HUDEP-2 (cell line): ENCODE data around the gene ACSL1.

ENCODE experiments used
- DNase-seq, 76 experiments: peaks; one replicate each; lab custom pipeline; 2025; ENCODE audit not compliant: unreplicated experiment in 76 of 76; lab: John Stamatoyannopoulos, UW

The ACSL1 gene

GRCh38 chr4:184825896-184826690 is at the start of gene ACSL1:
Gene ACSL1 (minus strand): TSS chr4:184825968. CDS start chr4:184803514, 22,454 bp downstream.
- DNase-seq, result peak in 70 of 76 experiments; percentile 3 to 79 (median 56)

- DNase-seq, result no peak
Observed at GRCh38 chr4:184873054-184873453, 47.3 kb upstream of the ACSL1 start.

GRCh38 chr4:184870718-184871117 is 45.0 kb upstream of the ACSL1 start:
- no peak for DNase-seq

GRCh38 chr4:184868623-184869022 is 42.9 kb upstream of the ACSL1 start:
- no peak for DNase-seq

GRCh38 chr4:184863916-184864315 is 38.1 kb upstream of the ACSL1 start:
- DNase-seq, result no peak

- DNase-seq, result no peak
Observed at GRCh38 chr4:184861047-184861446, 35.3 kb upstream of the ACSL1 start.

- no peak for DNase-seq
Observed at GRCh38 chr4:184860018-184860779, 34.4 kb upstream of the ACSL1 start.

- DNase-seq, result no peak
Observed at GRCh38 chr4:184857441-184858121, 31.8 kb upstream of the ACSL1 start.

GRCh38 chr4:184856277-184856609 is 30.5 kb upstream of the ACSL1 start:
- DNase-seq, result no peak

GRCh38 chr4:184854673-184855072 is 28.9 kb upstream of the ACSL1 start:
- no peak for DNase-seq

GRCh38 chr4:184853436-184853835 is 27.7 kb upstream of the ACSL1 start:
- DNase-seq, result no peak

- DNase-seq, result no peak
Observed at GRCh38 chr4:184851886-184852285, 26.1 kb upstream of the ACSL1 start.

GRCh38 chr4:184851200-184851541 is 25.4 kb upstream of the ACSL1 start:
- DNase-seq, result no peak

GRCh38 chr4:184850431-184851199 is 24.8 kb upstream of the ACSL1 start:
- DNase-seq, result no peak

GRCh38 chr4:184850018-184850417 is 24.2 kb upstream of the ACSL1 start:
- no peak for DNase-seq

GRCh38 chr4:184849185-184849584 is 23.4 kb upstream of the ACSL1 start:
- DNase-seq, result no peak

- no peak for DNase-seq
Observed at GRCh38 chr4:184848510-184848909, 22.7 kb upstream of the ACSL1 start.

- no peak for DNase-seq
Observed at GRCh38 chr4:184846531-184846930, 20.8 kb upstream of the ACSL1 start.

- DNase-seq, result no peak
Observed at GRCh38 chr4:184845367-184846021, 19.7 kb upstream of the ACSL1 start.

- DNase-seq, result no peak
Observed at GRCh38 chr4:184844742-184845141, 19.0 kb upstream of the ACSL1 start.
